ENCODE results near the gene TRIM39.

GRCh38 chr6:30283761-30284160, 43.0 kb upstream of the TRIM39 start:
- TF ChIP-seq CTCF (IDR thresholded peaks at IDR 0.05), result no peak
- no peak for TF ChIP-seq POLR2A (IDR thresholded peaks at IDR 0.05)

All from heart left ventricle (tissue), 13 donors.